ENCODE measurements around the gene NOTCH4. TPM values are rescaled to one million over a fixed set of nuclear protein-coding genes. Genes with fewer than 3 reads are reported as not detected.

NOTCH4 gene
- total RNA-seq, 1 donor from 2014 or later, result 9.9 TPM

DNA sequence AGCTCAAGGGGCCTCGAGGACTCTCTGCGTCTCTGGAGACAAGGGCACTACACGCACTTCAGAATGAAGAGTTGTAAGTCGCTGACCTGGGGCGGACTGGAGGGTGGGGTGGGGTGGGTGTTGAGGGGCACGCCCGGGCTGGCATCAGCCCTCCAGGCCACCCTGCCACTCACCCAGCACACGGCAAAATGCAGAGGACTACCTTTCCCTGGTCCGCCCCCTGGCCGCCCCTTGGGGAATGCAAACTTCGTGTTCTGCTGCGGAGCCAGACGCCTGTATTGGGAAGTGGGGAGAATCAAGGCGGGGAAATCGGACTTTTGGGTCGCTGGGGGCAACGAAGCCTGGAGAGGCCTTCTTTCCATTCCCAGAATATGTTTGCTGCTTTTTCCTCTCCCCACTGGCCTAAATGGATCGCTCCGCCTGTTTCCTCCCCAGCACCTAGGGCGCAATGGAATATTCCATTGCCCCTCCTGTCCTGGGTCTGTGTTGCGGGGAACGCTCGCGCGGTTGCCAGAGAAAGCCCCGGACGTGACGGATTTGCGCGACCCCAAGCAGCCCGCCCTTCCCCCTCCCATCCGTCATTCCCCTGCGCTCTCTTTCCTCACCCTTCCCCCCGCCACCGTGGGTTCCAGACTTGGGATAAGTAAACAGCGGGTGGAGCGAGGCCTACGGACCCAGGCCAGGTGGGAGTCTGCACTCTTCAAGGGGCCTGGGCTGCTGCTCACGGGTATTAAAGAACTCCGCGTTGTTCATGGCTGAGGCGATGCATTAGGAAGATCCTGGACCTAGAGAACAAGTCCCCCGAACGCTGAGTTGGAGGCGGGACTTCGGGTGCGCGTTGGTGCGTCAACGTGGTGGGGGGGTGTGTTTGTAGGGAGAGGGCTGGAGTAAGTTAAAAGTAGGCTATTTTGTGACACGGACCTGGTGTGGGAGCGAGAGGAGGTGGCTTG is 70.0 kb downstream of the NOTCH4 start, which contains the start of gene PPT2:
Gene PPT2, plus strand, starts transcription at position 578 of the 950 bp plus-strand sequence. CDS start 454 bp downstream, outside the sequence.
- Histone ChIP-seq H3K9me3 (ENCODE audit: control insufficient read depth in 3 of 3, low read length in 3 of 3) (no peaks in the 10 kb centered on the region), H3K4me1 (ENCODE audit: control insufficient read depth in 3 of 3, insufficient read depth in 3 of 3, low read length in 3 of 3) (peaks cover 28 to 35% (median 29%) of the 10 kb centered on the region in 3 donors), H3K36me3 (ENCODE audit: control insufficient read depth in 3 of 3, insufficient read depth in 3 of 3, low read length in 3 of 3) (peaks cover 19 to 25% (median 24%) of the 10 kb centered on the region in 3 donors), H3K27me3 (ENCODE audit: control insufficient read depth in 3 of 3, insufficient read depth in 3 of 3, low read length in 3 of 3) (peaks cover 12 to 21% (median 14%) of the 10 kb centered on the region in 3 donors), H3K4me3 (ENCODE audit: low read length in 3 of 3) (peak within 1 kb of the TSS; percentile 94 to 95 (median 95)), H3K27ac (ENCODE audit: low read depth, low read length) (peak within 1 kb of the TSS; percentile 86), H3K9ac (ENCODE audit: low read depth in 1 of 3, low read length in 3 of 3) (peak within 1 kb of the TSS; percentile 85 to 96 (median 95))

GRCh38 chr6:32152769-32153563 is 70.9 kb downstream of the NOTCH4 start:
- H3K4me3 ChIP-seq (ENCODE audit: low read length in 3 of 3), result peak overlapping the region; percentile 94 to 95 (median 95)
- H3K9me3 ChIP-seq (ENCODE audit: control insufficient read depth in 3 of 3, low read length in 3 of 3), result no peaks in the 10 kb centered on the region
- peak overlapping the region; percentile 85 to 96 (median 95) for H3K9ac ChIP-seq (ENCODE audit: low read depth in 1 of 3, low read length in 3 of 3)
- H3K27ac ChIP-seq (ENCODE audit: low read depth, low read length), result peak overlapping the region; percentile 86
- peaks cover 28 to 35% (median 29%) of the 10 kb centered on the region in 3 donors for H3K4me1 ChIP-seq (ENCODE audit: control insufficient read depth in 3 of 3, insufficient read depth in 3 of 3, low read length in 3 of 3)
- H3K27me3 ChIP-seq (ENCODE audit: control insufficient read depth in 3 of 3, insufficient read depth in 3 of 3, low read length in 3 of 3), result peaks cover 14 to 27% (median 19%) of the 10 kb centered on the region in 3 donors
- H3K36me3 ChIP-seq (ENCODE audit: control insufficient read depth in 3 of 3, insufficient read depth in 3 of 3, low read length in 3 of 3), result peaks cover 11 to 17% (median 16%) of the 10 kb centered on the region in 3 donors

DNA sequence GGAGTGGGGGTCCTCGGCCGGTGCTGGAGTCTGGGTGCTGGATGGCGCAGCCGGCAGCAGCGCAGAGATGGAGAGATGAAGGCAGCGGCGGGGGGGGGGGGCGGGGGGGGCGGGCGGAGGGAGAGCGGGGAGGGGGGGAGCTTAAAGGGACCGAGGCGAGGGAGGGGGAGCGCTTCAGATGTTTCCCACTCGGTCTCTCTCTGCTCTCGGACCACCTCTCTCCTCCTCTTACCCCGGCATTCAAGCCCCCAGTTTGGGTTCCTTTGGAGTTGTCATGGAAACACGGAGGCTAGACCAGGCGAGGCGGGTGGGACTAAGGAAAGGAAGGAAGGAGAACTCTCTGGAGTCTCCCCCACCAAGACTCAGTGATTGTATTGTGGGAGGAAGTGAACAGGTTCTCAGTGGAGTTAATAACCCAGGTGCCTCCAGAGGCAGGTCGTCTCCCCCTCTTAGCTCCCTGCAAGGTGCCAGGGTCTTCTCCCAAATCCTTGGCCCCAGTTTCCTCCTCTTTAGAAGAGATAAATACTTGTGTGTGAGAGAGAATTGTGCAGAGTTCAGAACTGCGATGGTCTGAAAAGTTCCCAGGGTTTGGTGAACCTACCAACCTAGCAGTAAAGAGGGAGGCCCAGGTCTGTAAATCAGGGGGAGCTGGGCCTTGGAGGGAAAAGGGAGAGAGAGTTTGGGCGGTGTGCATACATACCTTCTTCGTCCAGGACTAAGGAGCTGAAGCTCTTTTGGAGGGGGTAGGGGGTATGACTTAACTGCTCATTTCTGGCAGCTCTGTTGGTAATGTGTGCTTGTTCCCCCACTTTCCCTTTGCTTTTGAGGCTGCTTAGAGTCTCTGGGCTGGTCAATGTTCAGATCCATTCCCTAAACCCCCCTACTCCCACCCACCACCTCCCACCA is 71.8 kb downstream of the NOTCH4 start, which contains the start of gene PRRT1:
Gene PRRT1, minus strand, starts transcription at position 77 of the 906 bp plus-strand sequence. CDS start 112 bp downstream, outside the sequence.
- Histone ChIP-seq H3K9ac (ENCODE audit: low read depth in 1 of 3, low read length in 3 of 3) (peak within 1 kb of the TSS; percentile 68 to 95 (median 85)), H3K4me1 (ENCODE audit: control insufficient read depth in 3 of 3, insufficient read depth in 3 of 3, low read length in 3 of 3) (peaks cover 28 to 35% (median 29%) of the 10 kb centered on the region in 3 donors), H3K36me3 (ENCODE audit: control insufficient read depth in 3 of 3, insufficient read depth in 3 of 3, low read length in 3 of 3) (peaks cover 4 to 10% (median 9%) of the 10 kb centered on the region in 3 donors), H3K4me3 (ENCODE audit: low read length in 3 of 3) (peak within 1 kb of the TSS; percentile 94 to 95 (median 95)), H3K27me3 (ENCODE audit: control insufficient read depth in 3 of 3, insufficient read depth in 3 of 3, low read length in 3 of 3) (peaks cover 17 to 34% (median 25%) of the 10 kb centered on the region in 3 donors), H3K27ac (ENCODE audit: low read depth, low read length) (peak within 1 kb of the TSS; percentile 86), H3K9me3 (ENCODE audit: control insufficient read depth in 3 of 3, low read length in 3 of 3) (no peaks in the 10 kb centered on the region)

- no peaks in the 10 kb centered on the region for H3K9me3 ChIP-seq (ENCODE audit: control insufficient read depth in 3 of 3, low read length in 3 of 3)
- peaks cover 28 to 35% (median 29%) of the 10 kb centered on the region in 3 donors for H3K4me1 ChIP-seq (ENCODE audit: control insufficient read depth in 3 of 3, insufficient read depth in 3 of 3, low read length in 3 of 3)
- H3K9ac ChIP-seq (ENCODE audit: low read depth in 1 of 3, low read length in 3 of 3), result no peak overlapping the region
- peaks cover 17 to 34% (median 25%) of the 10 kb centered on the region in 3 donors for H3K27me3 ChIP-seq (ENCODE audit: control insufficient read depth in 3 of 3, insufficient read depth in 3 of 3, low read length in 3 of 3)
- H3K27ac ChIP-seq (ENCODE audit: low read depth, low read length), result no peak overlapping the region
- H3K4me3 ChIP-seq (ENCODE audit: low read length in 3 of 3), result peak overlapping the region in 2 of 3 donors; percentile 17 to 26
- H3K36me3 ChIP-seq (ENCODE audit: control insufficient read depth in 3 of 3, insufficient read depth in 3 of 3, low read length in 3 of 3), result peaks cover 3 to 5% (median 4%) of the 10 kb centered on the region in 3 donors
These were observed 72.5 kb downstream of the NOTCH4 start for GRCh38 chr6:32151181-32151862.

- Histone ChIP-seq H3K27me3 (ENCODE audit: control insufficient read depth in 3 of 3, insufficient read depth in 3 of 3, low read length in 3 of 3) (peaks cover 17 to 34% (median 25%) of the 10 kb centered on the region in 3 donors), H3K9me3 (ENCODE audit: control insufficient read depth in 3 of 3, low read length in 3 of 3) (no peaks in the 10 kb centered on the region), H3K4me1 (ENCODE audit: control insufficient read depth in 3 of 3, insufficient read depth in 3 of 3, low read length in 3 of 3) (peaks cover 24 to 29% (median 24%) of the 10 kb centered on the region in 3 donors), H3K9ac (ENCODE audit: low read depth in 1 of 3, low read length in 3 of 3) (no peak overlapping the region), H3K36me3 (ENCODE audit: control insufficient read depth in 3 of 3, insufficient read depth in 3 of 3, low read length in 3 of 3) (peaks cover 0 to under 1% (median 0%) of the 10 kb centered on the region in 3 donors), H3K27ac (ENCODE audit: low read depth, low read length) (no peak overlapping the region), H3K4me3 (ENCODE audit: low read length in 3 of 3) (no peak overlapping the region)
These were observed 73.7 kb downstream of the NOTCH4 start for GRCh38 chr6:32149932-32150870.

DNA sequence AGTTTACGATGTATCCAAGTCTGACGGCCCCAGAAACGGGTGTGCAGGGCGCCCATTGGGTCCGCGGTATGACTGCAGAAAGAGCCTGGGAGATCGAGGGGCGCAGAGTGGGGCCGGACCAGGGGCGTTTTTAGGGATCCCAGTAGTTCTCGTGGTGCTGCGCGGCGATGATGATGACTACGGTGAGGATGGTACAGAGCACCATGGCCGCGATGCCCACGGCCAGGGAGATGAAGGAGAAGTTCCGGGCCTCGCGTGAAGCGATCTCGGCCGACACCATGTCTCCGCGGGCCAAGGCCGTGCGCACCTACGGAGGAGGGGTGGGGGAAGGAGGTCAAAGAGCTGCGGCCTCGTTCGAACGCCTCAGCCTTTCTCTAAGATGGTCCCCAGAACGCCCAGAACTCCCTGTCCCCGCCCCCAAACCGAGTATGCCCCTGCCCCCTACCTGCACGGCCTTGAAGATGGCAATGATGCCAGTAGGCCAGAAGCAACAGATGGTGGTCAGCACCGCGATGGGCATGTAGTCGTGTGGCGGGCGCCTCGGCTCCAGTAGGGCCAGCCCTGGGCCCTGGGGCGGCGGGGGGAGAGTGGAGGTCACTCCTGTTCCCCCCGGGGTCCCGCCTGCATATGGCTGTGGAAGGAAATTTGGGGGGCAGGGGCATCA is 74.6 kb downstream of the NOTCH4 start:
- H3K4me3 ChIP-seq (ENCODE audit: low read length in 3 of 3), result peak overlapping the region in 2 of 3 donors; percentile 0 to 32
- H3K27me3 ChIP-seq (ENCODE audit: control insufficient read depth in 3 of 3, insufficient read depth in 3 of 3, low read length in 3 of 3), result peaks cover 17 to 34% (median 25%) of the 10 kb centered on the region in 3 donors
- no peak overlapping the region for H3K9ac ChIP-seq (ENCODE audit: low read depth in 1 of 3, low read length in 3 of 3)

GRCh38 chr6:32148289-32149091 is 75.4 kb downstream of the NOTCH4 start:
- H3K9ac ChIP-seq (ENCODE audit: low read depth in 1 of 3, low read length in 3 of 3), result no peak overlapping the region
- peaks cover 13 to 15% (median 13%) of the 10 kb centered on the region in 3 donors for H3K4me1 ChIP-seq (ENCODE audit: control insufficient read depth in 3 of 3, insufficient read depth in 3 of 3, low read length in 3 of 3)
- H3K27me3 ChIP-seq (ENCODE audit: control insufficient read depth in 3 of 3, insufficient read depth in 3 of 3, low read length in 3 of 3), result peaks cover 17 to 34% (median 25%) of the 10 kb centered on the region in 3 donors
- H3K27ac ChIP-seq (ENCODE audit: low read depth, low read length), result no peak overlapping the region
- H3K9me3 ChIP-seq (ENCODE audit: control insufficient read depth in 3 of 3, low read length in 3 of 3), result no peaks in the 10 kb centered on the region
- no peaks in the 10 kb centered on the region for H3K36me3 ChIP-seq (ENCODE audit: control insufficient read depth in 3 of 3, insufficient read depth in 3 of 3, low read length in 3 of 3)
- H3K4me3 ChIP-seq (ENCODE audit: low read length in 3 of 3), result peak overlapping the region in 2 of 3 donors; percentile 14 to 32

More for the DNA sequence above, 74.6 kb downstream of the NOTCH4 start:
- no peak overlapping the region for H3K27ac ChIP-seq (ENCODE audit: low read depth, low read length)
- H3K4me1 ChIP-seq (ENCODE audit: control insufficient read depth in 3 of 3, insufficient read depth in 3 of 3, low read length in 3 of 3), result peaks cover 15 to 20% (median 15%) of the 10 kb centered on the region in 3 donors
- H3K9me3 ChIP-seq (ENCODE audit: control insufficient read depth in 3 of 3, low read length in 3 of 3), result no peaks in the 10 kb centered on the region
- no peaks in the 10 kb centered on the region for H3K36me3 ChIP-seq (ENCODE audit: control insufficient read depth in 3 of 3, insufficient read depth in 3 of 3, low read length in 3 of 3)

Data from skeletal muscle tissue (tissue), 4 donors.